Neutrophil (primary cell): ENCODE data around the gene VAT1.
A peak's percentile ranks its signal among the peaks of the same experiment; 100 is the strongest.

Experiments used
- H3K27ac ChIP-seq: fragments of 200-600 bp; sonication (generic); 2 replicates; pipeline ENCODE4 v1.5.1; 2016; ENCODE audit warnings: mild to moderate bottlenecking, moderate library complexity
- H3K27me3 ChIP-seq: fragments of 200-600 bp; sonication (generic); 2 replicates; pipeline ENCODE4 v1.6.0; 2016; ENCODE audit warnings: mild to moderate bottlenecking
- H3K36me3 ChIP-seq: fragments of 200-600 bp; sonication (generic); 2 replicates; pipeline ENCODE4 v1.5.1; 2017
- H3K4me1 ChIP-seq, 2 experiments: fragments of 200-600 bp in 1 of 2; sonication (generic) in 1 of 2; 1 replicate in 1 of 2; 2 replicates in 1 of 2; pipeline versions ENCODE4 v1.5.1 to v1.6.1; 2013 to 2016; ENCODE audit warnings: low read depth in 1 of 2, low read length in 1 of 2, mild to moderate bottlenecking in 1 of 2, moderate library complexity in 1 of 2; ENCODE audit not compliant: control insufficient read depth in 1 of 2, insufficient read depth in 1 of 2
- H3K4me3 ChIP-seq, 2 experiments: fragments of 200-600 bp in 1 of 2; sonication (generic) in 1 of 2; 1 replicate in 1 of 2; 2 replicates in 1 of 2; pipeline ENCODE4 v1.5.1; 2013 to 2016; ENCODE audit warnings: low read depth in 1 of 2, low read length in 1 of 2, mild to moderate bottlenecking in 1 of 2, moderate library complexity in 1 of 2
- H3K9me3 ChIP-seq: fragments of 200-600 bp; sonication (generic); 2 replicates; pipeline ENCODE4 v1.5.1; 2016
- CTCF ChIP-seq: fragments of 200-600 bp; sonication (generic); IDR thresholded peaks from 2 replicates; pipeline ENCODE4 v1.5.1; 2016; ENCODE audit warnings: antibody characterized with exemption

VAT1 gene

DNA sequence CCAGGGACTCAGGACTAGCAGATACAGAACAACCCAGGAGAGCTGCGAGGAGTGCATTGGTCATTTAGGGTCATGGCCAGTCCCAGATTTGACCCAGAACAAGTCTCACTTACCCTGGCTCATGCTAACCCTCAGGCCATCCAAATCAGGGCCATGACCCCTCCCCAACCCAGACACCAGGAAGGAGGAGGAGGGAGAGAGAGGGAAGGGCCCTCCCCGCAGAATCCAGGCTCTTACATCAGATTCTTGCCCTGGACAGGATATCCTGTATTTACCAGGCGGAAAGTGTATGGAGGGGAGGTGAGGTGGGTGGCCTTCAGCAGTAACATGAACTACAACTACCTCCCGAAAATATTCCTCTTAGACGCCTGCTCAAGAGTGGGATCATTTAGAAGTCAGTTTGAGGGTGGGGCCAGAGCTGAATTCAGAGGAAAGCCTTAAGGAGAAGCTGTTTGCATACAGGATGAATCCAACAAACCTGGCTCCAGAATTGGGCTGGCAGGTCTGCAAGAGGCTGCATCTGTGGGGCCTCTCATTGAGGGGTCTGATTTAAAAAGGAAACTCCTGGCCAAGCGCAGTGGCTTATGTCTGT is 2.1 kb downstream of the VAT1 start:
- Histone ChIP-seq H3K9me3 (no peaks in the 10 kb centered on the region), H3K4me3 (peak overlapping the region in 1 of 2 experiments; percentile 15), H3K27ac (peak overlapping the region; percentile 74), H3K36me3 (peaks cover 17% of the 10 kb centered on the region), H3K4me1 (peaks cover 69 to 70% of the 10 kb centered on the region in 2 experiments), H3K27me3 (peaks cover 11% of the 10 kb centered on the region)
- TF ChIP-seq CTCF = no peak

DNA sequence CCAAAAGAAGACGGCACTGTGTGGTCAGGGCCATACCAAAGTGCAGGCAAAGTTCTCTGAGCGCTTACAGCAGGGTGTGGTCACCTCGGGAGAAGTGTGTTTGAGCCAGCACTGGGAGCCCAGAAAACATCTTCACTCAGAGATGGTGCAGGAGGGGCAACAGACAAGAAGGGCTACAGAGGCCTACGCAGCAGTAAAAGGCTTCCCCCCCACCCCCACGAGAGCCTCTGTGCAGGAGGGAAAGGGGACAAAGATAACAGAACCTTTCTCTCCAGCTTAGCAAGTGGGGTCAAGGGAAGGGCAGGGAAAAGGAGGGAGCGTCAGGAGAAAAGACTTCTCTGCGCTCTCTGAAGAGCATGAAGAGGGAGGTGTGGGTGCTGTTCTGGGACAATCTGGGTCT is 2.8 kb downstream of the VAT1 start:
- Histone ChIP-seq H3K27ac (peak overlapping the region; percentile 74), H3K4me3 (no peak overlapping the region), H3K36me3 (peaks cover 24% of the 10 kb centered on the region)

GRCh38 chr17:43018932-43019331 is 3.3 kb downstream of the VAT1 start:
- peaks cover 28% of the 10 kb centered on the region for H3K36me3 ChIP-seq
- peak overlapping the region in 1 of 2 experiments; percentile 3 for H3K4me3 ChIP-seq
- no peaks in the 10 kb centered on the region for H3K27me3 ChIP-seq
- no peak for TF ChIP-seq CTCF
- no peaks in the 10 kb centered on the region for H3K9me3 ChIP-seq
- H3K27ac ChIP-seq = peak overlapping the region; percentile 74
- peaks cover 67 to 70% of the 10 kb centered on the region in 2 experiments for H3K4me1 ChIP-seq

More for the DNA sequence above, 2.8 kb downstream of the VAT1 start:
- Histone ChIP-seq H3K9me3 (no peaks in the 10 kb centered on the region), H3K4me1 (peaks cover 68 to 70% of the 10 kb centered on the region in 2 experiments), H3K27me3 (peaks cover 4% of the 10 kb centered on the region)
- TF ChIP-seq CTCF = no peak

GRCh38 chr17:43018008-43018853 is 4.0 kb downstream of the VAT1 start:
- H3K4me3 ChIP-seq = peak overlapping the region in 1 of 2 experiments; percentile 3
- peak overlapping the region; percentile 74 for H3K27ac ChIP-seq
- no peaks in the 10 kb centered on the region for H3K9me3 ChIP-seq
- H3K4me1 ChIP-seq = peaks cover 63 to 68% of the 10 kb centered on the region in 2 experiments
- peaks cover 35% of the 10 kb centered on the region for H3K36me3 ChIP-seq
- H3K27me3 ChIP-seq = no peaks in the 10 kb centered on the region
- no peak for TF ChIP-seq CTCF

GRCh38 chr17:43016216-43016615 is 6.0 kb downstream of the VAT1 start:
- peak overlapping the region; percentile 55 for H3K27ac ChIP-seq

More at GRCh38 chr17:43016216-43016615, 6.0 kb downstream of the VAT1 start:
- Histone ChIP-seq H3K9me3 (no peaks in the 10 kb centered on the region), H3K36me3 (peaks cover 53% of the 10 kb centered on the region), H3K27me3 (no peaks in the 10 kb centered on the region), H3K4me3 (no peak overlapping the region), H3K4me1 (peaks cover 52 to 57% of the 10 kb centered on the region in 2 experiments)
- no peak for TF ChIP-seq CTCF
